H9 (cell line): ENCODE data around the gene LONP2. TPM values are rescaled to one million over a fixed set of nuclear protein-coding genes. Genes with fewer than 3 reads are reported as not detected.
A peak's percentile ranks its signal among the peaks of the same experiment; 100 is the strongest.
"Not testable (repeated sequence)": the region's sequence is repeated elsewhere in the genome, so short reads cannot be mapped to it uniquely, and the experiment has no call there.

Source experiments
- DNase-seq: peaks from one replicate; pipeline ENCODE4 v3.0.0-alpha.2; 2017
- H2AFZ ChIP-seq: one replicate; pipeline ENCODE4 v1.6.1; 2013; ENCODE audit warnings: mild to moderate bottlenecking, low read length, control low read depth, moderate library complexity
- H2AK5ac ChIP-seq: 2 replicates; pipeline ENCODE4 v1.6.1; 2013; ENCODE audit warnings: low read length, control low read depth, mixed read lengths; ENCODE audit not compliant: insufficient read length
- H2BK120ac ChIP-seq: one replicate; pipeline ENCODE4 v1.6.1; 2013; ENCODE audit warnings: low read depth, mild to moderate bottlenecking, low read length, control low read depth, inconsistent platforms; ENCODE audit not compliant: poor library complexity, severe bottlenecking
- H2BK12ac ChIP-seq: 2 replicates; pipeline ENCODE4 v1.6.1; 2013; ENCODE audit warnings: low read length, control low read depth, mixed read lengths, low read depth; ENCODE audit not compliant: insufficient read length
- H2BK15ac ChIP-seq: 2 replicates; pipeline ENCODE4 v1.6.1; 2013; ENCODE audit warnings: low read depth, low read length, control low read depth
- H2BK20ac ChIP-seq: one replicate; pipeline ENCODE4 v1.6.1; 2013; ENCODE audit warnings: low read depth, mild to moderate bottlenecking, low read length, control low read depth, inconsistent platforms; ENCODE audit not compliant: poor library complexity, severe bottlenecking
- H2BK5ac ChIP-seq: 2 replicates; pipeline ENCODE4 v1.6.1; 2013; ENCODE audit warnings: low read length, control low read depth, mixed read lengths; ENCODE audit not compliant: insufficient read length
- H3K14ac ChIP-seq: 2 replicates; pipeline ENCODE4 v1.6.1; 2013; ENCODE audit warnings: low read length, control low read depth; ENCODE audit not compliant: insufficient read depth
- H3K18ac ChIP-seq: 2 replicates; pipeline ENCODE4 v1.6.1; 2013; ENCODE audit warnings: low read depth, mild to moderate bottlenecking, mixed read lengths, low read length, control low read depth; ENCODE audit not compliant: insufficient read length
- H3K23ac ChIP-seq: 2 replicates; pipeline ENCODE4 v1.6.1; 2013; ENCODE audit warnings: low read length, control low read depth, mixed read lengths, low read depth; ENCODE audit not compliant: insufficient read length
- H3K23me2 ChIP-seq: 2 replicates; pipeline ENCODE4 v1.6.1; 2013; ENCODE audit warnings: low read depth, mild to moderate bottlenecking, mixed read lengths, low read length, control low read depth; ENCODE audit not compliant: insufficient read length, poor library complexity, severe bottlenecking
- H3K27ac ChIP-seq: 2 replicates; pipeline ENCODE4 v1.5.1; 2013; ENCODE audit warnings: low read length, control low read depth, mixed read lengths, low read depth; ENCODE audit not compliant: insufficient read length
- H3K27me3 ChIP-seq: 2 replicates; pipeline ENCODE4 v1.6.1; 2013; ENCODE audit warnings: low read length, control low read depth, inconsistent platforms; ENCODE audit not compliant: insufficient read depth
- H3K4ac ChIP-seq: 2 replicates; pipeline ENCODE4 v1.6.1; 2013; ENCODE audit warnings: low read depth, mild to moderate bottlenecking, control low read depth, inconsistent platforms, low read length, moderate library complexity
- H3K4me1 ChIP-seq: 2 replicates; pipeline ENCODE4 v1.6.1; 2013; ENCODE audit warnings: low read length, control low read depth, inconsistent platforms; ENCODE audit not compliant: insufficient read depth
- H3K4me2 ChIP-seq: 2 replicates; pipeline ENCODE4 v1.6.1; 2013; ENCODE audit warnings: low read length, control low read depth, mixed read lengths; ENCODE audit not compliant: insufficient read length, insufficient read depth
- H3K56ac ChIP-seq: 2 replicates; pipeline ENCODE4 v1.6.1; 2013; ENCODE audit warnings: low read depth, mild to moderate bottlenecking, mixed read lengths, low read length, control low read depth; ENCODE audit not compliant: insufficient read length
- H3K79me1 ChIP-seq: 2 replicates; pipeline ENCODE4 v1.6.1; 2013; ENCODE audit warnings: low read depth, mild to moderate bottlenecking, moderate library complexity, low read length, control low read depth, inconsistent platforms; ENCODE audit not compliant: insufficient read depth, poor library complexity, severe bottlenecking
- H3K79me2 ChIP-seq: 2 replicates; pipeline ENCODE4 v1.6.1; 2013; ENCODE audit warnings: low read length, control low read depth, inconsistent platforms; ENCODE audit not compliant: insufficient read depth
- H3K9ac ChIP-seq: 2 replicates; pipeline ENCODE4 v1.6.1; 2013; ENCODE audit warnings: low read length, control low read depth, mixed read lengths; ENCODE audit not compliant: insufficient read length; ENCODE audit errors: extremely low read depth
- H3K9me3 ChIP-seq: one replicate; pipeline ENCODE4 v1.6.1; 2013; ENCODE audit warnings: low read depth, low read length, inconsistent platforms; ENCODE audit not compliant: control insufficient read depth
- H3T11ph ChIP-seq: one replicate; pipeline ENCODE4 v1.6.1; 2013; ENCODE audit warnings: mild to moderate bottlenecking, low read length, control low read depth, inconsistent platforms
- H4K20me1 ChIP-seq: one replicate; pipeline ENCODE4 v1.6.1; 2013; ENCODE audit not compliant: control insufficient read depth, insufficient read length, insufficient read depth
- H4K5ac ChIP-seq: 2 replicates; pipeline ENCODE4 v1.6.1; 2013; ENCODE audit warnings: low read depth, mild to moderate bottlenecking, mixed read lengths, low read length, control low read depth; ENCODE audit not compliant: insufficient read length
- H4K8ac ChIP-seq: replicated peaks from 2 replicates; pipeline ENCODE4 v1.6.1; 2013; ENCODE audit warnings: low read length, control low read depth, mixed read lengths, low read depth; ENCODE audit not compliant: insufficient read length
- H4K91ac ChIP-seq: 2 replicates; pipeline ENCODE4 v1.6.1; 2013; ENCODE audit warnings: low read depth, mild to moderate bottlenecking, moderate library complexity, mixed read lengths, low read length, control low read depth; ENCODE audit not compliant: insufficient read length
- H3K27ac Mint-ChIP-seq, 3 experiments: 2 replicates in 2 of 3; 3 replicates in 1 of 3; pipeline ENCODE4 v1.8.0; 2020 to 2021; ENCODE audit warnings: mixed read lengths in 3 of 3, mild to moderate bottlenecking in 1 of 3, moderate library complexity in 1 of 3
- H3K27me3 Mint-ChIP-seq: 2 replicates; pipeline ENCODE4 v1.8.0; 2021; ENCODE audit warnings: low read depth, mild to moderate bottlenecking, moderate library complexity, mixed read lengths
- H3K36me3 Mint-ChIP-seq, 3 experiments: 2 replicates in 2 of 3; 3 replicates in 1 of 3; pipeline ENCODE4 v1.8.0; 2020 to 2021; ENCODE audit warnings: low read depth in 3 of 3, mixed read lengths in 3 of 3; ENCODE audit not compliant: insufficient read depth in 1 of 3
- H3K4me1 Mint-ChIP-seq, 2 experiments: 2 replicates each; pipeline ENCODE4 v1.8.0; 2020; ENCODE audit warnings: mixed read lengths in 2 of 2
- H3K4me3 Mint-ChIP-seq, 2 experiments: 2 replicates in 1 of 2; 3 replicates in 1 of 2; pipeline ENCODE4 v1.8.0; 2020 to 2021; ENCODE audit warnings: mild to moderate bottlenecking in 2 of 2, mixed read lengths in 2 of 2, moderate library complexity in 1 of 2
- H3K9me3 Mint-ChIP-seq, 2 experiments: 2 replicates in 1 of 2; 3 replicates in 1 of 2; pipeline ENCODE4 v1.8.0; 2020; ENCODE audit warnings: mild to moderate bottlenecking in 2 of 2, mixed read lengths in 2 of 2, moderate library complexity in 1 of 2
- CTCF ChIP-seq: fragments of 200-600 bp; sonication (generic); conservative IDR thresholded peaks from 3 replicates; pipeline ENCODE4 v1.8.0; 2021; ENCODE audit warnings: antibody characterized with exemption, mild to moderate bottlenecking
- WGBS: extraction: QIAGEN DNeasy Blood & Tissue Kit; methylation state at CpG from one replicate; pipeline ENCODE4 v1.1.7; 2013; ENCODE audit warnings: missing lambda C conversion rate, low lambda C conversion rate, mixed read lengths; ENCODE audit not compliant: insufficient read length; ENCODE audit errors: extremely low coverage; 5-methylcytosine and 5-hydroxymethylcytosine counted together
- total RNA-seq: library from RNA; stranded (reverse); gene quantifications from 2 replicates; pipeline ENCODE4 v1.2.1, GENCODE V29; 2021

LONP2 gene
- total RNA-seq, 1 experiment from 2014 or later = 27.8 TPM

DNA sequence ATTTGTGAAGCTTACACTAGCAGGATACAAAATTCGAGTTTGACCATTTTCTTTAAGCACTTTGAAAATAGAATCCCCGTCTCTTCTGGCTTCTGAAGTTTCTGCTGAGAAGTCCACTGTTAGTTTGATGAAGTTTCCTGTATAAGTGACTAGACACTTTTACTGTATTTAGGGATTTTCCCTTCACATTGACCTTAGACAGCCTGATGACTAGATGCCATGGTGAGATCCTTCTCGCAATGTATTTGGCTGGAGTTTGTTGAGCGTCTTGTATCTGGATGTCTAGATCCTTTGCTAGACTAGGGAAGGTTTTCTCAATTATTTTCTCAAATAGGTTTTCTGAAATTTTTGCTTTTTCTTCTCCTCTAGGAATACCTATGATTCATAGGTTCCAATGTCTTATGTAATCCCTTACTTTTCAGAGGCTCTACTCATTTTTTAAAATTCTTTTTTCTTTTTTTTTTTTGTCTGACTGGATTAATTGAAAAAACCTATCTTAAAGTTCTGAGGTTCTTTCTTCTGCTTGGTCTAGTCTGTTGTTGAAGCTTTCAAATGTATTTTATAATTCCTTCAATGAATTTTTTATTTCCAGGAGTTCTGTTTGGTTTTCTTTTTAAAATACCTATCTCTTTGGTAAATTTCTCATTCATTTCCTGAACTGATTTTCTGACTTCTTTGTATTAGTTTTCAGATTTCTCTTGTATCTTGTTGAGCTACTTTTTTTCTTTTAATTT lies 67.0 kb downstream of the LONP2 start:
- no peaks in the 10 kb centered on the region for H3K27me3 Mint-ChIP-seq
- Histone ChIP-seq H2AK5ac (no peak overlapping the region), H3K4me2 (no peak overlapping the region), H2BK120ac (no peak overlapping the region), H4K8ac (no peak overlapping the region), H3T11ph (no peak overlapping the region), H3K23ac (no peak overlapping the region), H2AFZ (no peak overlapping the region), H3K27ac (no peak overlapping the region), H2BK12ac (no peak overlapping the region), H2BK20ac (no peak overlapping the region), H3K9me3 (no peaks in the 10 kb centered on the region), H4K5ac (no peak overlapping the region), H3K14ac (no peak overlapping the region), H4K20me1 (no peaks in the 10 kb centered on the region), H3K4me1 (no peaks in the 10 kb centered on the region), H3K79me2 (0 out of 2 replicates have a peak, but pooled peaks cover 2% of the 10 kb centered on the region), H4K91ac (no peak overlapping the region), H2BK15ac (no peak overlapping the region), H3K23me2 (no peaks in the 10 kb centered on the region), H3K56ac (no peak overlapping the region), H3K79me1 (no peaks in the 10 kb centered on the region), H2BK5ac (no peak overlapping the region), H3K27me3 (no peaks in the 10 kb centered on the region), H3K4ac (no peak overlapping the region), H3K9ac (no peak overlapping the region), H3K18ac (no peak overlapping the region)
- TF ChIP-seq CTCF = no peak
- no peak for DNase-seq
- H3K9me3 Mint-ChIP-seq = peaks cover 13 to 27% of the 10 kb centered on the region in 2 experiments
- H3K27ac Mint-ChIP-seq = no peak overlapping the region
- peaks cover 35 to 56% (median 54%) of the 10 kb centered on the region in 3 experiments for H3K36me3 Mint-ChIP-seq
- WGBS = no CpG with 5 or more reads among the region's 4 CpGs
- H3K4me1 Mint-ChIP-seq = no peaks in the 10 kb centered on the region
- H3K4me3 Mint-ChIP-seq = no peak overlapping the region

- H3K4ac ChIP-seq, H2AFZ ChIP-seq: not testable (repeated sequence)
- peaks cover 3 to 17% of the 10 kb centered on the region in 2 experiments; a peak in 2 of 4 replicates for H3K4me1 Mint-ChIP-seq
Measured at GRCh38 chr16:48313905-48314304, 69.8 kb downstream of the LONP2 start.

More at GRCh38 chr16:48313905-48314304, 69.8 kb downstream of the LONP2 start:
- not testable (repeated sequence) for H3K79me1 ChIP-seq, H3K4me1 ChIP-seq, H2BK120ac ChIP-seq, H3K4me2 ChIP-seq, H3K23me2 ChIP-seq, H3K27me3 ChIP-seq, H3K9me3 ChIP-seq, H3K27ac ChIP-seq, H3K23ac ChIP-seq, H3K9ac ChIP-seq, H3T11ph ChIP-seq, H3K27me3 Mint-ChIP-seq, H4K5ac ChIP-seq, H2BK12ac ChIP-seq, H3K79me2 ChIP-seq, H2BK5ac ChIP-seq, H3K56ac ChIP-seq, H3K14ac ChIP-seq, H3K18ac ChIP-seq, H2AK5ac ChIP-seq, H2BK20ac ChIP-seq, DNase-seq, H4K8ac ChIP-seq, H4K91ac ChIP-seq, H4K20me1 ChIP-seq, H3K4me3 Mint-ChIP-seq, H2BK15ac ChIP-seq
- Mint-ChIP-seq H3K9me3 (peaks cover 10 to 24% of the 10 kb centered on the region in 2 experiments), H3K36me3 (peaks cover 30 to 49% (median 38%) of the 10 kb centered on the region in 3 experiments), H3K27ac (peak overlapping the region in 1 of 3 experiments; percentile 41; a peak in 1 of 7 replicates)
- no CpG with 5 or more reads among the region's 3 CpGs for WGBS
